H9 (cell line): Measurements from ENCODE around the gene TMEM242. TPM values are rescaled to one million over a fixed set of nuclear protein-coding genes. Genes with fewer than 3 reads are reported as not detected.

Source experiments
- DNase-seq: peaks from one replicate; pipeline ENCODE4 v3.0.0-alpha.2; 2017
- H2AFZ ChIP-seq: one replicate; pipeline ENCODE4 v1.6.1; 2013; ENCODE audit warnings: mild to moderate bottlenecking, low read length, control low read depth, moderate library complexity
- H2AK5ac ChIP-seq: 2 replicates; pipeline ENCODE4 v1.6.1; 2013; ENCODE audit warnings: low read length, control low read depth, mixed read lengths; ENCODE audit not compliant: insufficient read length
- H2BK120ac ChIP-seq: one replicate; pipeline ENCODE4 v1.6.1; 2013; ENCODE audit warnings: low read depth, mild to moderate bottlenecking, low read length, control low read depth, inconsistent platforms; ENCODE audit not compliant: poor library complexity, severe bottlenecking
- H2BK12ac ChIP-seq: 2 replicates; pipeline ENCODE4 v1.6.1; 2013; ENCODE audit warnings: low read length, control low read depth, mixed read lengths, low read depth; ENCODE audit not compliant: insufficient read length
- H2BK15ac ChIP-seq: 2 replicates; pipeline ENCODE4 v1.6.1; 2013; ENCODE audit warnings: low read depth, low read length, control low read depth
- H2BK20ac ChIP-seq: one replicate; pipeline ENCODE4 v1.6.1; 2013; ENCODE audit warnings: low read depth, mild to moderate bottlenecking, low read length, control low read depth, inconsistent platforms; ENCODE audit not compliant: poor library complexity, severe bottlenecking
- H2BK5ac ChIP-seq: 2 replicates; pipeline ENCODE4 v1.6.1; 2013; ENCODE audit warnings: low read length, control low read depth, mixed read lengths; ENCODE audit not compliant: insufficient read length
- H3K14ac ChIP-seq: 2 replicates; pipeline ENCODE4 v1.6.1; 2013; ENCODE audit warnings: low read length, control low read depth; ENCODE audit not compliant: insufficient read depth
- H3K18ac ChIP-seq: 2 replicates; pipeline ENCODE4 v1.6.1; 2013; ENCODE audit warnings: low read depth, mild to moderate bottlenecking, mixed read lengths, low read length, control low read depth; ENCODE audit not compliant: insufficient read length
- H3K23ac ChIP-seq: 2 replicates; pipeline ENCODE4 v1.6.1; 2013; ENCODE audit warnings: low read length, control low read depth, mixed read lengths, low read depth; ENCODE audit not compliant: insufficient read length
- H3K23me2 ChIP-seq: 2 replicates; pipeline ENCODE4 v1.6.1; 2013; ENCODE audit warnings: low read depth, mild to moderate bottlenecking, mixed read lengths, low read length, control low read depth; ENCODE audit not compliant: insufficient read length, poor library complexity, severe bottlenecking
- H3K27ac ChIP-seq: 2 replicates; pipeline ENCODE4 v1.5.1; 2013; ENCODE audit warnings: low read length, control low read depth, mixed read lengths, low read depth; ENCODE audit not compliant: insufficient read length
- H3K27me3 ChIP-seq: 2 replicates; pipeline ENCODE4 v1.6.1; 2013; ENCODE audit warnings: low read length, control low read depth, inconsistent platforms; ENCODE audit not compliant: insufficient read depth
- H3K4ac ChIP-seq: 2 replicates; pipeline ENCODE4 v1.6.1; 2013; ENCODE audit warnings: low read depth, mild to moderate bottlenecking, control low read depth, inconsistent platforms, low read length, moderate library complexity
- H3K4me1 ChIP-seq: 2 replicates; pipeline ENCODE4 v1.6.1; 2013; ENCODE audit warnings: low read length, control low read depth, inconsistent platforms; ENCODE audit not compliant: insufficient read depth
- H3K4me2 ChIP-seq: 2 replicates; pipeline ENCODE4 v1.6.1; 2013; ENCODE audit warnings: low read length, control low read depth, mixed read lengths; ENCODE audit not compliant: insufficient read length, insufficient read depth
- H3K56ac ChIP-seq: 2 replicates; pipeline ENCODE4 v1.6.1; 2013; ENCODE audit warnings: low read depth, mild to moderate bottlenecking, mixed read lengths, low read length, control low read depth; ENCODE audit not compliant: insufficient read length
- H3K79me1 ChIP-seq: 2 replicates; pipeline ENCODE4 v1.6.1; 2013; ENCODE audit warnings: low read depth, mild to moderate bottlenecking, moderate library complexity, low read length, control low read depth, inconsistent platforms; ENCODE audit not compliant: insufficient read depth, poor library complexity, severe bottlenecking
- H3K79me2 ChIP-seq: 2 replicates; pipeline ENCODE4 v1.6.1; 2013; ENCODE audit warnings: low read length, control low read depth, inconsistent platforms; ENCODE audit not compliant: insufficient read depth
- H3K9ac ChIP-seq: 2 replicates; pipeline ENCODE4 v1.6.1; 2013; ENCODE audit warnings: low read length, control low read depth, mixed read lengths; ENCODE audit not compliant: insufficient read length; ENCODE audit errors: extremely low read depth
- H3K9me3 ChIP-seq: one replicate; pipeline ENCODE4 v1.6.1; 2013; ENCODE audit warnings: low read depth, low read length, inconsistent platforms; ENCODE audit not compliant: control insufficient read depth
- H3T11ph ChIP-seq: one replicate; pipeline ENCODE4 v1.6.1; 2013; ENCODE audit warnings: mild to moderate bottlenecking, low read length, control low read depth, inconsistent platforms
- H4K20me1 ChIP-seq: one replicate; pipeline ENCODE4 v1.6.1; 2013; ENCODE audit not compliant: control insufficient read depth, insufficient read length, insufficient read depth
- H4K5ac ChIP-seq: 2 replicates; pipeline ENCODE4 v1.6.1; 2013; ENCODE audit warnings: low read depth, mild to moderate bottlenecking, mixed read lengths, low read length, control low read depth; ENCODE audit not compliant: insufficient read length
- H4K8ac ChIP-seq: replicated peaks from 2 replicates; pipeline ENCODE4 v1.6.1; 2013; ENCODE audit warnings: low read length, control low read depth, mixed read lengths, low read depth; ENCODE audit not compliant: insufficient read length
- H4K91ac ChIP-seq: 2 replicates; pipeline ENCODE4 v1.6.1; 2013; ENCODE audit warnings: low read depth, mild to moderate bottlenecking, moderate library complexity, mixed read lengths, low read length, control low read depth; ENCODE audit not compliant: insufficient read length
- H3K27ac Mint-ChIP-seq, 3 experiments: 2 replicates in 2 of 3; 3 replicates in 1 of 3; pipeline ENCODE4 v1.8.0; 2020 to 2021; ENCODE audit warnings: mixed read lengths in 3 of 3, mild to moderate bottlenecking in 1 of 3, moderate library complexity in 1 of 3
- H3K27me3 Mint-ChIP-seq: 2 replicates; pipeline ENCODE4 v1.8.0; 2021; ENCODE audit warnings: low read depth, mild to moderate bottlenecking, moderate library complexity, mixed read lengths
- H3K36me3 Mint-ChIP-seq, 3 experiments: 2 replicates in 2 of 3; 3 replicates in 1 of 3; pipeline ENCODE4 v1.8.0; 2020 to 2021; ENCODE audit warnings: low read depth in 3 of 3, mixed read lengths in 3 of 3; ENCODE audit not compliant: insufficient read depth in 1 of 3
- H3K4me1 Mint-ChIP-seq, 2 experiments: 2 replicates each; pipeline ENCODE4 v1.8.0; 2020; ENCODE audit warnings: mixed read lengths in 2 of 2
- H3K4me3 Mint-ChIP-seq, 2 experiments: 2 replicates in 1 of 2; 3 replicates in 1 of 2; pipeline ENCODE4 v1.8.0; 2020 to 2021; ENCODE audit warnings: mild to moderate bottlenecking in 2 of 2, mixed read lengths in 2 of 2, moderate library complexity in 1 of 2
- H3K9me3 Mint-ChIP-seq, 2 experiments: 2 replicates in 1 of 2; 3 replicates in 1 of 2; pipeline ENCODE4 v1.8.0; 2020; ENCODE audit warnings: mild to moderate bottlenecking in 2 of 2, mixed read lengths in 2 of 2, moderate library complexity in 1 of 2
- WGBS: extraction: QIAGEN DNeasy Blood & Tissue Kit; methylation state at CpG from one replicate; pipeline ENCODE4 v1.1.7; 2013; ENCODE audit warnings: missing lambda C conversion rate, low lambda C conversion rate, mixed read lengths; ENCODE audit not compliant: insufficient read length; ENCODE audit errors: extremely low coverage; 5-methylcytosine and 5-hydroxymethylcytosine counted together
- total RNA-seq: library from RNA; stranded (reverse); gene quantifications from 2 replicates; pipeline ENCODE4 v1.2.1, GENCODE V29; 2021
- TF ChIP-seq, protein P1 (sequence below): fragments of 200-600 bp; sonication (generic); conservative IDR thresholded peaks from 3 replicates; pipeline ENCODE4 v1.8.0; 2021; ENCODE audit warnings: antibody characterized with exemption, mild to moderate bottlenecking

The TMEM242 gene
- total RNA-seq, 1 experiment from 2014 or later = 10.5 TPM

DNA sequence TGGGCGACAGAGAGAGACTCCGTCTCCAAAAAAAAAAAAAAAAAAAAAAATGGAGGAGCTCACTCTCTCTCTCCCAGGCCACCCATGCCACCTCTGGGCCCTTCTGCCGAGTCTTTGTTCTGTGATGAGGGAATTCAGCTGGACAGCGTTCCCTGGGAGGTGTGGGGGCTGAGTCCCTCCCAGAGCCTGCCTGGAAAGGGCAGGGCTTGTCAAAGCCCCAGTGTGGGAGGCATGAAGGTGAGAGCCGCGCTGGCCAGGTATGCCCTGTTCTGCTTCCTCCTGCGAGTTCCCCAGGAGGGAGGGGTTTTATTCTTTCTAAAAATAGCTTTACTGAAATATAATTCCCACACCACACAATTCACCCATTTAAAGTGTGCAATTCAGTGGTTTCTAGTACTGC is 69.6 kb downstream of the TMEM242 start:
- Histone ChIP-seq H2BK15ac (no peak overlapping the region), H3K14ac (no peak overlapping the region), H2BK120ac (no peak overlapping the region), H4K91ac (no peak overlapping the region), H3K18ac (no peak overlapping the region), H3K4me2 (no peak overlapping the region), H3K56ac (no peak overlapping the region), H4K20me1 (no peaks in the 10 kb centered on the region), H2AK5ac (no peak overlapping the region), H3K79me1 (no peaks in the 10 kb centered on the region), H2BK20ac (no peak overlapping the region), H3K4me1 (no peaks in the 10 kb centered on the region), H3T11ph (no peak overlapping the region), H2AFZ (no peak overlapping the region), H3K27me3 (no peaks in the 10 kb centered on the region), H3K23ac (no peak overlapping the region), H3K9ac (no peak overlapping the region), H4K8ac (no peak overlapping the region), H3K27ac (no peak overlapping the region), H4K5ac (no peak overlapping the region), H2BK12ac (no peak overlapping the region), H3K4ac (no peak overlapping the region), H3K79me2 (no peaks in the 10 kb centered on the region), H2BK5ac (no peak overlapping the region), H3K23me2 (no peaks in the 10 kb centered on the region), H3K9me3 (no peaks in the 10 kb centered on the region)
- DNase-seq = no peak
- Mint-ChIP-seq H3K27ac (no peak overlapping the region), H3K27me3 (peaks cover 16% of the 10 kb centered on the region), H3K36me3 (peaks cover 0 to 1% (median 0%) of the 10 kb centered on the region in 3 experiments; a peak in 2 of 7 replicates), H3K4me1 (no peaks in the 10 kb centered on the region), H3K4me3 (no peak overlapping the region), H3K9me3 (peaks cover under 1% of the 10 kb centered on the region in 2 experiments; a peak in 2 of 5 replicates)
- TF ChIP-seq, protein P1, sequence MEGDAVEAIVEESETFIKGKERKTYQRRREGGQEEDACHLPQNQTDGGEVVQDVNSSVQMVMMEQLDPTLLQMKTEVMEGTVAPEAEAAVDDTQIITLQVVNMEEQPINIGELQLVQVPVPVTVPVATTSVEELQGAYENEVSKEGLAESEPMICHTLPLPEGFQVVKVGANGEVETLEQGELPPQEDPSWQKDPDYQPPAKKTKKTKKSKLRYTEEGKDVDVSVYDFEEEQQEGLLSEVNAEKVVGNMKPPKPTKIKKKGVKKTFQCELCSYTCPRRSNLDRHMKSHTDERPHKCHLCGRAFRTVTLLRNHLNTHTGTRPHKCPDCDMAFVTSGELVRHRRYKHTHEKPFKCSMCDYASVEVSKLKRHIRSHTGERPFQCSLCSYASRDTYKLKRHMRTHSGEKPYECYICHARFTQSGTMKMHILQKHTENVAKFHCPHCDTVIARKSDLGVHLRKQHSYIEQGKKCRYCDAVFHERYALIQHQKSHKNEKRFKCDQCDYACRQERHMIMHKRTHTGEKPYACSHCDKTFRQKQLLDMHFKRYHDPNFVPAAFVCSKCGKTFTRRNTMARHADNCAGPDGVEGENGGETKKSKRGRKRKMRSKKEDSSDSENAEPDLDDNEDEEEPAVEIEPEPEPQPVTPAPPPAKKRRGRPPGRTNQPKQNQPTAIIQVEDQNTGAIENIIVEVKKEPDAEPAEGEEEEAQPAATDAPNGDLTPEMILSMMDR = no peak
- no CpG with 5 or more reads among the region's 7 CpGs for WGBS
